Fibroblast of the aortic adventitia (primary cell): Measurements from ENCODE around the gene TACO1. TPM values are rescaled to one million over a fixed set of nuclear protein-coding genes. Genes with fewer than 3 reads are reported as not detected.

Experiments used
- DNase-seq: peaks from one replicate; pipeline ENCODE4 v3.0.0-alpha.2; 2010; ENCODE audit warnings: low read depth
- H3K4me3 ChIP-seq: 2 replicates; pipeline ENCODE4 v1.5.1; 2011; ENCODE audit warnings: low read depth, mild to moderate bottlenecking, control low read depth, low read length, moderate library complexity
- total RNA-seq: library from RNA; depleted of rRNA; stranded (reverse); fragments of >200 nt; gene quantifications from 2 replicates; pipeline ENCODE4 v1.2.3, GENCODE V29; 2012; ENCODE audit warnings: low replicate concordance
- TF ChIP-seq, protein P1 (sequence below): IDR thresholded peaks from 2 replicates; pipeline ENCODE4 v1.5.1; 2011; ENCODE audit warnings: mild to moderate bottlenecking, low read length, control low read depth, inconsistent platforms; ENCODE audit not compliant: insufficient read depth

The TACO1 gene
- total RNA-seq, 1 donor: 16.1 TPM

DNA sequence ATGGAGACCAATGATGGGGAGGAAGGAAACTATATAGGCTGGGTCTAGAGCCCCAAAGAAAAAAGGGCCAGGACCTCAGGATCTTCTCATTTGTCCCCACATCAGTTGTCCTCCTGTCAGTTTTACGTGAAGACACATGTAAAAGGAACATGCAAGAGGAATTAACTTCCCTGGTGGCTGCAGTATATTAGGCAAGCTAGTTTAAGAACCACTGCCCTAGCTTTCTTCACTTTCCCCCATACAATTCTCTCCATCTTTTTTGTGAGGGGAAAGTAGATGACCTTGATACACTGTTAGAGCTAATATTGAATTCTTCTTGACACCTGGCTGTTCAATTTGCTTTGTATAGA lies 23.8 kb downstream of the TACO1 start:
- no peak for DNase-seq
- TF ChIP-seq, protein P1, sequence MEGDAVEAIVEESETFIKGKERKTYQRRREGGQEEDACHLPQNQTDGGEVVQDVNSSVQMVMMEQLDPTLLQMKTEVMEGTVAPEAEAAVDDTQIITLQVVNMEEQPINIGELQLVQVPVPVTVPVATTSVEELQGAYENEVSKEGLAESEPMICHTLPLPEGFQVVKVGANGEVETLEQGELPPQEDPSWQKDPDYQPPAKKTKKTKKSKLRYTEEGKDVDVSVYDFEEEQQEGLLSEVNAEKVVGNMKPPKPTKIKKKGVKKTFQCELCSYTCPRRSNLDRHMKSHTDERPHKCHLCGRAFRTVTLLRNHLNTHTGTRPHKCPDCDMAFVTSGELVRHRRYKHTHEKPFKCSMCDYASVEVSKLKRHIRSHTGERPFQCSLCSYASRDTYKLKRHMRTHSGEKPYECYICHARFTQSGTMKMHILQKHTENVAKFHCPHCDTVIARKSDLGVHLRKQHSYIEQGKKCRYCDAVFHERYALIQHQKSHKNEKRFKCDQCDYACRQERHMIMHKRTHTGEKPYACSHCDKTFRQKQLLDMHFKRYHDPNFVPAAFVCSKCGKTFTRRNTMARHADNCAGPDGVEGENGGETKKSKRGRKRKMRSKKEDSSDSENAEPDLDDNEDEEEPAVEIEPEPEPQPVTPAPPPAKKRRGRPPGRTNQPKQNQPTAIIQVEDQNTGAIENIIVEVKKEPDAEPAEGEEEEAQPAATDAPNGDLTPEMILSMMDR: no peak
- peak overlapping the region; percentile 20 for H3K4me3 ChIP-seq

DNA sequence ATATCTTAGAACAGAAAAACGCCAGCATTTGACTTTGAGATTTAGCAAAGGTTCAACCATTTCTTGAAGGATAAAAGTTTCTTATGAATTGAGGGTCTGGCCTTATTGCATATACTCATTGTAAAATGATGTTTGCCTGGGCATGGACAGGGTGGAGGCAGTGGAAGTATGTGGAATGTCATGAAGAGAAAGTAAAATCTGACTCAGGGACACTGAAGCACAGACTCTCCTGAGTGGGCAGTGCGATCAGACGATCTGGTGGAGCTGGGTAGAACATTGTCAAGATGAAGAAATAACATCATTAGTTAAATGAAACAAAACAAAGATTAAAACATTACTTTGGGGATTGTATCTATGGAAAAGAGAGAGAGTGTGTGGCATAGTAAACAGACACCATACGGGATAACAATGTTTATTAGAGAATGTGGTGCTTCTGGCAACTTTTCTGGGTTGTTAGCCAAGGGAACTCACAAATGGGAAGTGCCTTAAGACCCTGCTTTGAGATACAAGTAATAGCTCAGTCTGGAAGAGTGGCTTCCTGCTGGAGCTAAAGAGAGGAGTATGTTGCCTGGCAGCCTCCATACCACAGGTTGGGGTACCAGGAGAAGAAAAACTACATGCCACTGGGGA lies 26.0 kb downstream of the TACO1 start:
- peak; percentile 49 for DNase-seq
- H3K4me3 ChIP-seq: peak overlapping the region; percentile 2
- TF ChIP-seq, protein P1: no peak

DNA sequence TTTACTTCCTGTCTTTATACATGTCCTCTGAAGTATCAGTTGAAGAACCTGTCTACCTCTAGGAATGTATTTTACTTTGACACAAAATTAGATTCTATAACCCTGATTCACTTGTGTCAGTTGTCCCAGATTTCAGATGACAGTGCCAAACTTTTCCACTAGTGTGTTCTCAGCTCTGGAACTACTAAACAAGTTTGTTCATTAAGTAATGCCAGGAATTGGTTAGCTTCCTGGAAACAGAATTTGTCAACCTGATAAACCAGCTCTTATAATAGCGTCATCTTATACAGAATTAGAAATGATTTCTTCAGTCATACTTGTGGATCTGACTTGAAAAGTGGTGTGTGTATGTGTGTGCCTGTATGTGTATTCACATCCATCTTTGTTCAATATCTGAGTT lies 28.9 kb downstream of the TACO1 start:
- TF ChIP-seq, protein P1: no peak

DNA sequence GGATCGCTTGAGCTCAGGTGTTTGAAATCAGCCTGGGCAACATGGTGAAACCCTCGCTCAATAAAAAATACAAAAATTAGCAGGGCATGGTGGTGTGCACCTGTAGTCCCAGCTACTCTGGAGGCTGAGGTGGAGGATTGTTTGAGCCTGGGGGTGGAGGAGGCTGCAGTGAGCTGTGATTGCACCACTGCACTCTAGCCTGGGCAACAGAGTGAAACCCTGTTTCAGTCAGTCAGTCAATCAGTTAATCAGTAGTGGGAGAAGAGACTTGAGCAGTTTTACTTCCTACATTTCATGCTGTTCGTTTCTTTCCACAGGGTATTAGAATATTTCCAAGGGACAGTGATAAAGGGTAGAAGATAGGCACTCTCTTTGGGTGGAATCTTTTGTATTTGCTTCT lies 30.4 kb downstream of the TACO1 start:
- no peak overlapping the region for H3K4me3 ChIP-seq
- no peak for DNase-seq
- TF ChIP-seq, protein P1: no peak

More for the DNA sequence above, 28.9 kb downstream of the TACO1 start:
- peak; percentile 20 for DNase-seq
- H3K4me3 ChIP-seq: no peak overlapping the region

DNA sequence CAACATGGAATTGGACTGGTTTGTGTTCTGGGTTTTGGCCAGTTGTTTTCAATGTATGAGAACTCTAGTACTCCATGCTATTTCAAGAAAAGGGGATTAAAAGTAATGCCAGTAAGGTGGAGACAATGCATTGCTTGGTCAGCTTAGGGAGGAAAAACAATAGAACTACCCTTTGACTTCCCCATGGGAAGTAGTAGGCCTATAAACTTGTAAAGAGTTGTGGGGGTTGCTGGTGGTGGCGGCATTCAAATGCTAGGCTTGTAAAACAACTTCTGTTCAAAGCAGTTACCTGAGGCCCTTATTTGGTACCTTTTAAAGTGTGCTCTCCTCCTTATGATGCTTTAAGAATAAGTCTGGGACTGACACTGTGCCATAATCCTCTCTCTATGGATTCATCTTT lies 30.9 kb downstream of the TACO1 start:
- TF ChIP-seq, protein P1: no peak
- H3K4me3 ChIP-seq: no peak overlapping the region
- DNase-seq: no peak

DNA sequence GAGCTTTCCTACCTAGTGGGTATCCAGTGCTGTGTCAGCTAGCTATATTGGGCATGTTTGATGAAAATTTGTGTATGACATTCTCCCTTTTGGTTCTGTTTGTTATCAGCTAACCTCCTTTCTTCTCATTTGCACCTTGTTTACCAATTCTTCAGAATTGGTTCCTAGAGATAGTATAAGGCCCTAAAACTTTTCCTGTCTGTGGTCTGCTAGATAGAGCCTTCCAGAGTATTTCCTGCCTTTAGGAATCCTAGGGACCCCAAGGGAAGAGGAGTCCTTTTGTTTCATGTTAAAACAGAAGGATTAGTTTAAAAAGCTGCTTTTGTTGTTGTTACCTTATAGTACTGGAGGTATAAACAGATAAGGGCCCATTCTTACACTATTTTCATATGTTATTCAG lies 33.0 kb downstream of the TACO1 start:
- DNase-seq: no peak
- H3K4me3 ChIP-seq: no peak overlapping the region
- TF ChIP-seq, protein P1: no peak

DNA sequence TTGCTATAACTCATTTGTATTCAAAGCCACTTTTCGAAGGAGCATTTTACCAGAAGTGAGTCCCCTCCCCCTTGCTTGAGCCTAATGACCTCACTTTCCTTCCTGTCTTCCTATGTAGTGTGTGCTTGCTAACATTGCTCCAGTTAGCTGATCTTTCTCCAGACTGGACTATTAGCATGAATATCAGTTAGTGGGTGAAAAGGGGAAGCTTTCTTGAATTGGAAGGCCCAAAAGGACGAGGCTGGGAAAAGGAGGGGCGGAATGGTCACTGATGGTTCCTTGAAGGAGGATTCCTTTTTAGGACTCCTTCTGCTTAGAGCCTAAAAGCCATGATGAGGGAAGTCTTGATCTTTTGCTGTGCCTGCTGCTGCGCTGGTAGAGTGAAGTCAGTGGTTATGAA lies 33.5 kb downstream of the TACO1 start:
- DNase-seq: no peak
- TF ChIP-seq, protein P1: no peak
- no peak overlapping the region for H3K4me3 ChIP-seq
